GM10266 (cell line): ENCODE data around the gene MIA2.

Experiments
- DNase-seq: peaks from one replicate; pipeline ENCODE4 v3.0.0; 2012; ENCODE audit errors: extremely low spot score
- CTCF ChIP-seq: IDR thresholded peaks from 2 replicates; pipeline ENCODE4 v1.5.1; 2012; ENCODE audit warnings: mild to moderate bottlenecking, low read depth; ENCODE audit not compliant: control insufficient read depth, insufficient read depth; ENCODE audit errors: missing control alignments

MIA2 gene

GRCh38 chr14:39432619-39433451, 199.1 kb downstream of the MIA2 start:
- peak; percentile 77 for DNase-seq
- TF ChIP-seq CTCF: peak; percentile 35

- DNase-seq: no peak
- TF ChIP-seq CTCF: no peak
These were observed 199.7 kb downstream of the MIA2 start for GRCh38 chr14:39433452-39433813.

GRCh38 chr14:39434401-39434800, 200.7 kb downstream of the MIA2 start:
- no peak for DNase-seq
- TF ChIP-seq CTCF: no peak

DNA sequence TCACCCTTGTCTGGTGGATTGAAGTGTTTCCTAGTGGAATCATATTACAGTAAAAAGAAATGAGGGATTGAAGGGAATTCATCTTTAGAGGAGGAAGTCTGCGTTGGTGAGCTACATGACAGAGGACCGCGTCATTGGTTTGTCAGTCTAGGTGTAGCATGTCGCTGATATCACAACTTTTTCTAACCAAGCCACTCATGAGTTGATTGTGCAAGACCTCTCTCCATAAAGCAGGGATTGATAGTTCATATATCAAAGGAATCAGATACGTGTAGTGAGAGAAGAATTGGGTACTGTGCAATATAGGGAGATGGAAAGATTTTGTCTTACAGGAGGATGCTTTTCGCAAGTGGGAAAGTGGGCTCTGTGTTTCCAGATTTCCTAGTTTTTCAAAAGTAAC, 201.5 kb downstream of the MIA2 start:
- DNase-seq: no peak
- TF ChIP-seq CTCF: no peak
